ENCODE results near the gene PLEKHD1. TPM values are rescaled to one million over a fixed set of nuclear protein-coding genes. Genes with fewer than 3 reads are reported as not detected.
A peak's percentile ranks its signal among the peaks of the same experiment; 100 is the strongest.

Gene PLEKHD1
- total and polyA plus RNA-seq, 4 donors, result 0.66 to 3.0 (median 1.9) TPM

- H3K4me1 ChIP-seq (ENCODE audit: control insufficient read depth, insufficient read depth, low read length), result no peaks in the 10 kb centered on the region
- no peak for DNase-seq (ENCODE audit: low read depth in 4 of 6, low spot score in 6 of 6)
- peaks cover 2% of the 10 kb centered on the region for H3K27me3 ChIP-seq (ENCODE audit: control insufficient read depth, insufficient read depth, low read length)
- H3K36me3 ChIP-seq (ENCODE audit: control insufficient read depth, insufficient read depth, low read length), result peaks cover 3% of the 10 kb centered on the region
- 73% methylated on average over 2 of the region's 9 CpGs for WGBS (ENCODE audit: insufficient coverage)
- no peak overlapping the region for H3K4me3 ChIP-seq (ENCODE audit: low read depth, low read length)
- H3K9me3 ChIP-seq (ENCODE audit: control insufficient read depth, insufficient read depth, low read length), result no peaks in the 10 kb centered on the region
- no peak overlapping the region for H3K27ac ChIP-seq (ENCODE audit: low read depth, low read length)
These were observed 43.6 kb downstream of the PLEKHD1 start for GRCh38 chr14:69528143-69528542.

GRCh38 chr14:69528930-69529329, 44.4 kb downstream of the PLEKHD1 start:
- Histone ChIP-seq H3K9me3 (ENCODE audit: control insufficient read depth, insufficient read depth, low read length) (no peaks in the 10 kb centered on the region), H3K4me1 (ENCODE audit: control insufficient read depth, insufficient read depth, low read length) (no peaks in the 10 kb centered on the region), H3K4me3 (ENCODE audit: low read depth, low read length) (no peak overlapping the region), H3K36me3 (ENCODE audit: control insufficient read depth, insufficient read depth, low read length) (peaks cover 3% of the 10 kb centered on the region), H3K27ac (ENCODE audit: low read depth, low read length) (no peak overlapping the region), H3K27me3 (ENCODE audit: control insufficient read depth, insufficient read depth, low read length) (peaks cover 2% of the 10 kb centered on the region)
- DNase-seq (ENCODE audit: low read depth in 4 of 6, low spot score in 6 of 6), result no peak
- WGBS (ENCODE audit: insufficient coverage), result 92% methylated on average over 2 of the region's 5 CpGs

- no peak overlapping the region for H3K27ac ChIP-seq (ENCODE audit: low read depth, low read length)
- peaks cover 2% of the 10 kb centered on the region for H3K27me3 ChIP-seq (ENCODE audit: control insufficient read depth, insufficient read depth, low read length)
- 76% methylated on average over 3 of the region's 3 CpGs for WGBS (ENCODE audit: insufficient coverage)
- no peaks in the 10 kb centered on the region for H3K4me1 ChIP-seq (ENCODE audit: control insufficient read depth, insufficient read depth, low read length)
- no peak for DNase-seq (ENCODE audit: low read depth in 4 of 6, low spot score in 6 of 6)
- peaks cover 3% of the 10 kb centered on the region for H3K36me3 ChIP-seq (ENCODE audit: control insufficient read depth, insufficient read depth, low read length)
- H3K9me3 ChIP-seq (ENCODE audit: control insufficient read depth, insufficient read depth, low read length), result no peaks in the 10 kb centered on the region
- H3K4me3 ChIP-seq (ENCODE audit: low read depth, low read length), result no peak overlapping the region
These were observed 45.0 kb downstream of the PLEKHD1 start for GRCh38 chr14:69529563-69529962.

- Histone ChIP-seq H3K36me3 (ENCODE audit: control insufficient read depth, insufficient read depth, low read length) (peaks cover 3% of the 10 kb centered on the region), H3K27ac (ENCODE audit: low read depth, low read length) (no peak overlapping the region), H3K27me3 (ENCODE audit: control insufficient read depth, insufficient read depth, low read length) (peaks cover 2% of the 10 kb centered on the region), H3K9me3 (ENCODE audit: control insufficient read depth, insufficient read depth, low read length) (no peaks in the 10 kb centered on the region), H3K4me3 (ENCODE audit: low read depth, low read length) (no peak overlapping the region), H3K4me1 (ENCODE audit: control insufficient read depth, insufficient read depth, low read length) (no peaks in the 10 kb centered on the region)
- no peak for DNase-seq (ENCODE audit: low read depth in 4 of 6, low spot score in 6 of 6)
- WGBS (ENCODE audit: insufficient coverage), result 73% methylated on average over 2 of the region's 4 CpGs
These were observed 45.6 kb downstream of the PLEKHD1 start for GRCh38 chr14:69530095-69530494.

GRCh38 chr14:69531135-69531534, 46.6 kb downstream of the PLEKHD1 start:
- no peak for DNase-seq (ENCODE audit: low read depth in 4 of 6, low spot score in 6 of 6)
- no peak overlapping the region for H3K4me3 ChIP-seq (ENCODE audit: low read depth, low read length)
- no CpG with 5 or more reads among the region's 3 CpGs for WGBS (ENCODE audit: insufficient coverage)
- H3K4me1 ChIP-seq (ENCODE audit: control insufficient read depth, insufficient read depth, low read length), result no peaks in the 10 kb centered on the region
- no peaks in the 10 kb centered on the region for H3K9me3 ChIP-seq (ENCODE audit: control insufficient read depth, insufficient read depth, low read length)
- H3K36me3 ChIP-seq (ENCODE audit: control insufficient read depth, insufficient read depth, low read length), result peaks cover 3% of the 10 kb centered on the region
- H3K27me3 ChIP-seq (ENCODE audit: control insufficient read depth, insufficient read depth, low read length), result peaks cover 2% of the 10 kb centered on the region
- no peak overlapping the region for H3K27ac ChIP-seq (ENCODE audit: low read depth, low read length)

GRCh38 chr14:69532561-69533340, 48.2 kb downstream of the PLEKHD1 start:
- Histone ChIP-seq H3K4me1 (ENCODE audit: control insufficient read depth, insufficient read depth, low read length) (no peaks in the 10 kb centered on the region), H3K9me3 (ENCODE audit: control insufficient read depth, insufficient read depth, low read length) (no peaks in the 10 kb centered on the region), H3K27me3 (ENCODE audit: control insufficient read depth, insufficient read depth, low read length) (peaks cover 2% of the 10 kb centered on the region), H3K27ac (ENCODE audit: low read depth, low read length) (no peak overlapping the region), H3K36me3 (ENCODE audit: control insufficient read depth, insufficient read depth, low read length) (no peaks in the 10 kb centered on the region), H3K4me3 (ENCODE audit: low read depth, low read length) (no peak overlapping the region)
- DNase-seq (ENCODE audit: low read depth in 4 of 6, low spot score in 6 of 6), result no peak
- WGBS (ENCODE audit: insufficient coverage), result no CpG with 5 or more reads among the region's 3 CpGs

- Histone ChIP-seq H3K9me3 (ENCODE audit: control insufficient read depth, insufficient read depth, low read length) (no peaks in the 10 kb centered on the region), H3K27ac (ENCODE audit: low read depth, low read length) (no peak overlapping the region)
- WGBS (ENCODE audit: insufficient coverage), result 0% methylated on average over 1 of the region's 4 CpGs
These were observed 50.8 kb downstream of the PLEKHD1 start for GRCh38 chr14:69535230-69535848.

GRCh38 chr14:69536971-69537370, 52.4 kb downstream of the PLEKHD1 start:
- H3K36me3 ChIP-seq (ENCODE audit: control insufficient read depth, insufficient read depth, low read length), result no peaks in the 10 kb centered on the region
- H3K9me3 ChIP-seq (ENCODE audit: control insufficient read depth, insufficient read depth, low read length), result no peaks in the 10 kb centered on the region
- H3K27ac ChIP-seq (ENCODE audit: low read depth, low read length), result no peak overlapping the region
- DNase-seq (ENCODE audit: low read depth in 4 of 6, low spot score in 6 of 6), result no peak
- H3K4me1 ChIP-seq (ENCODE audit: control insufficient read depth, insufficient read depth, low read length), result no peaks in the 10 kb centered on the region
- peaks cover 2% of the 10 kb centered on the region for H3K27me3 ChIP-seq (ENCODE audit: control insufficient read depth, insufficient read depth, low read length)
- no peak overlapping the region for H3K4me3 ChIP-seq (ENCODE audit: low read depth, low read length)

More at GRCh38 chr14:69535230-69535848, 50.8 kb downstream of the PLEKHD1 start:
- Histone ChIP-seq H3K27me3 (ENCODE audit: control insufficient read depth, insufficient read depth, low read length) (peaks cover 2% of the 10 kb centered on the region), H3K4me1 (ENCODE audit: control insufficient read depth, insufficient read depth, low read length) (no peaks in the 10 kb centered on the region), H3K4me3 (ENCODE audit: low read depth, low read length) (no peak overlapping the region), H3K36me3 (ENCODE audit: control insufficient read depth, insufficient read depth, low read length) (no peaks in the 10 kb centered on the region)
- DNase-seq (ENCODE audit: low read depth in 4 of 6, low spot score in 6 of 6), result peak in 5 of 6 donors; percentile 54 to 95 (median 60)

- no peaks in the 10 kb centered on the region for H3K4me1 ChIP-seq (ENCODE audit: control insufficient read depth, insufficient read depth, low read length)
- no peak overlapping the region for H3K4me3 ChIP-seq (ENCODE audit: low read depth, low read length)
- no peaks in the 10 kb centered on the region for H3K36me3 ChIP-seq (ENCODE audit: control insufficient read depth, insufficient read depth, low read length)
- no CpG with 5 or more reads among the region's 1 CpG for whole genome bisulfite sequencing (ENCODE audit: insufficient coverage)
- no peak overlapping the region for H3K27ac ChIP-seq (ENCODE audit: low read depth, low read length)
- H3K9me3 ChIP-seq (ENCODE audit: control insufficient read depth, insufficient read depth, low read length), result no peaks in the 10 kb centered on the region
- peaks cover 2% of the 10 kb centered on the region for H3K27me3 ChIP-seq (ENCODE audit: control insufficient read depth, insufficient read depth, low read length)
- no peak for DNase-seq (ENCODE audit: low read depth in 4 of 6, low spot score in 6 of 6)
These were observed 53.4 kb downstream of the PLEKHD1 start for GRCh38 chr14:69537900-69538299.

- H3K9me3 ChIP-seq (ENCODE audit: control insufficient read depth, insufficient read depth, low read length), result no peaks in the 10 kb centered on the region
- H3K4me3 ChIP-seq (ENCODE audit: low read depth, low read length), result no peak overlapping the region
- WGBS (ENCODE audit: insufficient coverage), result no CpG with 5 or more reads among the region's 1 CpG
- no peaks in the 10 kb centered on the region for H3K27me3 ChIP-seq (ENCODE audit: control insufficient read depth, insufficient read depth, low read length)
- no peak overlapping the region for H3K27ac ChIP-seq (ENCODE audit: low read depth, low read length)
- no peak for DNase-seq (ENCODE audit: low read depth in 4 of 6, low spot score in 6 of 6)
- no peaks in the 10 kb centered on the region for H3K36me3 ChIP-seq (ENCODE audit: control insufficient read depth, insufficient read depth, low read length)
- H3K4me1 ChIP-seq (ENCODE audit: control insufficient read depth, insufficient read depth, low read length), result peaks cover 5% of the 10 kb centered on the region
These were observed 54.2 kb downstream of the PLEKHD1 start for GRCh38 chr14:69538766-69539165.
